ENCODE results near the gene SHANK2. TPM values are rescaled to one million over a fixed set of nuclear protein-coding genes. Genes with fewer than 3 reads are reported as not detected.

SHANK2 gene
- total and polyA plus RNA-seq, 2 donors (not counting 3 experiments of a cell fraction or from before 2014, with no cell fraction given): not detected

DNA sequence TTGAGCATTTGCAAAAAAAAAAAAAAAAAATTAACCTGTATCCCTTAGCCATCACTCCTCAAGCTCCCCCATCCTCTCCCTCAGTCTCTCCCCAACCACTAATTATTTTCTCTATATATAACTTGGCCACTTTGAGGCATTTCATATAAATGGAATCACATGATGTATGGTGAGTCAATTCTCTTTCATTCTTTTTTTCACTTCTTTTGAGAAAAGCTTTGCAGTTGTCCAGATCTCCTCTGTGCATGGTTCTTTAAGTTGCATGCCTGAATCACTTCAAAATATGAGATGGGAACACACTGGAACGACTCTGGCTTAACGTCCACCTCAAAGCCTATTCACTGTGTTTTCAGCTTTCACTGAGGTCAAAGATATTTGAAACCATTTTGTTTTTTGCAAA lies 40.7 kb downstream of the SHANK2 start:
- no TSS peak for BruUV-seq (replicated peaks)
- ChIA-PET POLR2A (no interaction called here), CTCF (no interaction called here)
- no peaks in the 10 kb centered on the region for H3K4me1 ChIP-seq (ENCODE audit: control insufficient read depth, extremely low read depth, insufficient read depth, low read length)
- TF ChIP-seq MYC (IDR thresholded peaks at IDR 0.05; ENCODE audit: low read depth, low read length): no peak
- no peak for TF ChIP-seq POLR2AphosphoS5 (IDR thresholded peaks at IDR 0.05; ENCODE audit: insufficient read depth, low read depth, low read length)
- TF ChIP-seq, protein P1, sequence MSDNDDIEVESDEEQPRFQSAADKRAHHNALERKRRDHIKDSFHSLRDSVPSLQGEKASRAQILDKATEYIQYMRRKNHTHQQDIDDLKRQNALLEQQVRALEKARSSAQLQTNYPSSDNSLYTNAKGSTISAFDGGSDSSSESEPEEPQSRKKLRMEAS (IDR thresholded peaks at IDR 0.05; ENCODE audit: insufficient read depth, insufficient read length): no peak
- no peak for TF ChIP-seq FOS (IDR thresholded peaks at IDR 0.05; ENCODE audit: borderline replicate concordance, insufficient read depth, low read length)
- TF ChIP-seq POLR2A (IDR thresholded peaks at IDR 0.05; ENCODE audit: low read depth, low read length): no peak
- no peak for TF ChIP-seq JUN (IDR thresholded peaks at IDR 0.05; ENCODE audit: borderline replicate concordance, insufficient read depth, insufficient read length, low read depth)
- TF ChIP-seq CTCF (IDR thresholded peaks at IDR 0.05; ENCODE audit: extremely low read depth in 1 of 2, insufficient read depth in 1 of 2, low read depth in 1 of 2, low read length in 2 of 2): no peak
- no peak for TF ChIP-seq GATA2 (IDR thresholded peaks at IDR 0.05; ENCODE audit: insufficient read depth, insufficient read length, low read depth, low read length)
- no peak for TF ChIP-seq EZH2 (IDR thresholded peaks at IDR 0.05; ENCODE audit: borderline replicate concordance, low read depth, low read length, severe bottlenecking)
- no peak overlapping the region for H2AFZ ChIP-seq (ENCODE audit: low read depth, low read length)
- H3K4me2 ChIP-seq (ENCODE audit: insufficient read depth, low read length): no peak overlapping the region
- H3K79me2 ChIP-seq (ENCODE audit: control insufficient read depth, insufficient read depth, low read length): no peaks in the 10 kb centered on the region
- no peak overlapping the region for H3K9ac ChIP-seq (replicated peaks; ENCODE audit: extremely low read depth, insufficient read depth, low read length)
- FAIRE-seq (no peak), DNase-seq (ENCODE audit: low read depth, low spot score) (no peak)
- no peak overlapping the region for H3K27ac ChIP-seq (ENCODE audit: insufficient read depth, low read depth, low read length)
- dilution Hi-C loops (cut with MboI; ENCODE audit: extremely low pct_ligation_motif_present, low sequenced_read_pairs) (no loop called here), intact Hi-C loops (cut with micrococcal nuclease) (no loop called here)
- H3K9me3 ChIP-seq (replicated peaks; ENCODE audit: control insufficient read depth, insufficient read depth, low read length): no peaks in the 10 kb centered on the region
- H3K36me3 ChIP-seq (ENCODE audit: control insufficient read depth in 2 of 2, extremely low read depth in 1 of 2, insufficient read depth in 2 of 2, low read length in 2 of 2): no peaks in the 10 kb centered on the region
- H3K27me3 ChIP-seq (ENCODE audit: control insufficient read depth in 2 of 2, insufficient read depth in 2 of 2, low read length in 2 of 2): no peaks in the 10 kb centered on the region
- no peak overlapping the region for H3K4me3 ChIP-seq (replicated peaks in 1 of 3; ENCODE audit: insufficient read depth in 1 of 3, low read depth in 1 of 3, low read length in 3 of 3)
- no peaks in the 10 kb centered on the region for H4K20me1 ChIP-seq (replicated peaks; ENCODE audit: control insufficient read depth, extremely low read depth, insufficient read depth, low read length)
- no peaks in the 10 kb centered on the region for H3K9me1 ChIP-seq (replicated peaks; ENCODE audit: control insufficient read depth, extremely low read depth, insufficient read depth, low read length)

Measured in endothelial cell of umbilical vein (primary cell).